Neural cell (in vitro differentiated cells): ENCODE results near the gene ZHX3. TPM values are rescaled to one million over a fixed set of nuclear protein-coding genes. Genes with fewer than 3 reads are reported as not detected.

Source experiments
- H2AFZ ChIP-seq: fragments of 200-600, 300-800 bp; sonication (generic), shearing (Covaris generic); 2 replicates; pipeline ENCODE4 v1.6.0; 2014; ENCODE audit warnings: low read depth, mild to moderate bottlenecking, antibody characterized with exemption, low read length, moderate library complexity
- H3F3A ChIP-seq: fragments of 200-600 bp; shearing (Covaris generic); 2 replicates; pipeline ENCODE4 v1.6.1; 2016; ENCODE audit warnings: mild to moderate bottlenecking, moderate library complexity, mixed read lengths, antibody characterized with exemption, low read length; ENCODE audit not compliant: insufficient read depth, poor library complexity, severe bottlenecking
- H3K27ac ChIP-seq: fragments of 200-600, 300-800 bp; sonication (generic), shearing (Covaris generic); 2 replicates; pipeline ENCODE4 v1.5.1; 2014; ENCODE audit warnings: mild to moderate bottlenecking, low read length, moderate library complexity
- H3K27me3 ChIP-seq: fragments of 300-800, 200-600 bp; sonication (generic), shearing (Covaris generic); 2 replicates; pipeline ENCODE4 v1.6.0; 2014; ENCODE audit warnings: mild to moderate bottlenecking, low read depth, low read length, moderate library complexity; ENCODE audit not compliant: insufficient read depth
- H3K36me3 ChIP-seq: fragments of 300-800, 200-600 bp; sonication (generic), shearing (Covaris generic); 2 replicates; pipeline ENCODE4 v1.5.1; 2014; ENCODE audit warnings: mild to moderate bottlenecking, antibody characterized with exemption, low read length, moderate library complexity; ENCODE audit not compliant: insufficient read depth
- H3K4me2 ChIP-seq: fragments of 300-800, 200-600 bp; sonication (generic), shearing (Covaris generic); 2 replicates; pipeline ENCODE4 v1.6.0; 2014; ENCODE audit warnings: mild to moderate bottlenecking, low read length
- H3K4me3 ChIP-seq: fragments of 300-800, 200-600 bp; sonication (generic), shearing (Covaris generic); 2 replicates; pipeline ENCODE4 v1.5.1; 2014; ENCODE audit warnings: mild to moderate bottlenecking, low read length, moderate library complexity
- H3K79me2 ChIP-seq: fragments of 200-600 bp; shearing (Covaris generic); replicated peaks from 2 replicates; pipeline ENCODE4 v1.6.0; 2014; ENCODE audit warnings: mild to moderate bottlenecking, low read length, moderate library complexity; ENCODE audit not compliant: insufficient read depth
- H3K9ac ChIP-seq: fragments of 300-800, 200-600 bp; sonication (generic), shearing (Covaris generic); 2 replicates; pipeline ENCODE4 v1.6.1; 2016; ENCODE audit warnings: mild to moderate bottlenecking, low read length, mixed read lengths
- H3K9me2 ChIP-seq: fragments of 200-600 bp; shearing (Covaris generic); 2 replicates; pipeline ENCODE4 v1.6.1; 2016; ENCODE audit warnings: mild to moderate bottlenecking, low read length, mixed read lengths; ENCODE audit not compliant: insufficient read depth
- H3K9me3 ChIP-seq: fragments of 200-600, 300-800 bp; sonication (generic), shearing (Covaris generic); 2 replicates; pipeline ENCODE4 v1.6.1; 2016; ENCODE audit warnings: mild to moderate bottlenecking, mixed run types, low read length, moderate library complexity, mixed read lengths
- H4K20me1 ChIP-seq: fragments of 200-600 bp; shearing (Covaris generic); 2 replicates; pipeline ENCODE4 v1.6.1; 2016; ENCODE audit warnings: mild to moderate bottlenecking, mixed run types; ENCODE audit not compliant: insufficient read depth
- EP300 ChIP-seq: fragments of 450-650 bp; conservative IDR thresholded peaks from 2 replicates; pipeline ENCODE4 v1.6.1; 2014; ENCODE audit warnings: antibody characterized with exemption, mild to moderate bottlenecking, moderate library complexity; ENCODE audit not compliant: poor library complexity, severe bottlenecking
- EZH2 ChIP-seq: fragments of 200-600, 300-800 bp; shearing (Covaris generic), sonication (generic); IDR thresholded peaks from 2 replicates; pipeline ENCODE4 v1.6.1; 2014; ENCODE audit warnings: antibody characterized with exemption, low read length, borderline replicate concordance, mild to moderate bottlenecking; ENCODE audit not compliant: insufficient read depth, poor library complexity, severe bottlenecking
- MXI1 ChIP-seq: fragments of 450-650 bp; conservative IDR thresholded peaks from 2 replicates; pipeline ENCODE4 v1.6.1; 2014; ENCODE audit warnings: antibody characterized with exemption, mild to moderate bottlenecking; ENCODE audit not compliant: poor library complexity, severe bottlenecking
- POLR2AphosphoS5 ChIP-seq: IDR thresholded peaks from 2 replicates; pipeline ENCODE4 v1.6.1; 2012
- RAD21 ChIP-seq: fragments of 450-650 bp; conservative IDR thresholded peaks from 2 replicates; pipeline ENCODE4 v1.6.1; 2014; ENCODE audit warnings: antibody characterized with exemption, mild to moderate bottlenecking, moderate library complexity
- TAF1 ChIP-seq: IDR thresholded peaks from 2 replicates; pipeline ENCODE4 v1.6.1; 2012; ENCODE audit warnings: low read depth
- polyA plus RNA-seq: library from polyadenylated mRNA; depleted of rRNA; stranded (reverse); fragments of >200 nt; gene quantifications from 2 replicates; pipeline ENCODE4 v1.2.3, GENCODE V29; 2014
- TF ChIP-seq, protein P1 (sequence below): fragments of 450-650 bp; IDR thresholded peaks from 2 replicates; pipeline ENCODE4 v1.5.1; 2014; ENCODE audit warnings: antibody characterized with exemption, mild to moderate bottlenecking, moderate library complexity; ENCODE audit not compliant: poor library complexity, severe bottlenecking
- TF ChIP-seq, protein P2 (sequence below): IDR thresholded peaks from 2 replicates; pipeline ENCODE4 v1.6.1; 2012; ENCODE audit warnings: borderline replicate concordance

ZHX3 gene
- polyA plus RNA-seq, 1 donor from 2014 or later, result 10.3 TPM

DNA sequence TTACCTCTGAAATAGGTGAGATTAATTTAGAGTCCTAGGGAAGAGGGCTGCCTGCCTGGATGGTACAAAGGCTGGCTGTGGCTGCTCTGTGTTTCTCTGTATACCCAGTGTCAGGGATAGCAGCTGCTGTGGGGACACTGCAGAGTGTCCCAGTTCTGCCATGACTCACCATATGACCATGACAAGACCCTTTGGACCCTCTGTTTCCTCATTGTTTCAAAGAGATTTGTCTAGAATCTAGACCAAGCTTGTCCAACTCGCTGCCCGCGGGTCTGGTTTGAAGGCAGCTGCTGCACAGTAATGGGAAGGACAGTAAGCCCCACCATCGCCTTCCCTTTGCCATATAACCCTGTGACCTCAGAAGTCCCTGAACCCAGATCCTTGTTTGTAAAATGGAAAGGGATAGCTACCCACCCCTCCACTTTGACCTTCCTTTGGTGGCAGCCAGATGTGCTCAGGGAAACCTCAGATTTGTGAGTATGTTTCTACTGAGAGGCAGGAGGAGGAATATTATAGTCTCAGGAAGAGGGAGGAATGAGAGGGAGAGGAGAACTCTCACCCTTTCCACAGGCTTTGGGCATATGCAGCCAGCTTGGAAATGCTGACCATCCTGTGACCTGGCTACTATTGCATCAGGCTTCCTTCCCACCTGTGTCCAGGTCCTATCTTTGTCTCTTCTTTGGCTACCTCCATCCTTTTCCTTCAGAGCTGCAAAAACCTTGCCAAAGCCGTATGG lies 166.2 kb downstream of the ZHX3 start:
- Histone ChIP-seq H4K20me1 (peaks cover 26% of the 10 kb centered on the region), H2AFZ (no peak overlapping the region), H3K79me2 (peaks cover 96% of the 10 kb centered on the region), H3F3A (no peaks in the 10 kb centered on the region), H3K4me2 (no peak overlapping the region), H3K36me3 (no peaks in the 10 kb centered on the region), H3K9me2 (no peaks in the 10 kb centered on the region), H3K9me3 (no peaks in the 10 kb centered on the region), H3K27me3 (no peaks in the 10 kb centered on the region), H3K9ac (no peak overlapping the region), H3K4me3 (no peak overlapping the region), H3K27ac (no peak overlapping the region)
- TF ChIP-seq, protein P1, sequence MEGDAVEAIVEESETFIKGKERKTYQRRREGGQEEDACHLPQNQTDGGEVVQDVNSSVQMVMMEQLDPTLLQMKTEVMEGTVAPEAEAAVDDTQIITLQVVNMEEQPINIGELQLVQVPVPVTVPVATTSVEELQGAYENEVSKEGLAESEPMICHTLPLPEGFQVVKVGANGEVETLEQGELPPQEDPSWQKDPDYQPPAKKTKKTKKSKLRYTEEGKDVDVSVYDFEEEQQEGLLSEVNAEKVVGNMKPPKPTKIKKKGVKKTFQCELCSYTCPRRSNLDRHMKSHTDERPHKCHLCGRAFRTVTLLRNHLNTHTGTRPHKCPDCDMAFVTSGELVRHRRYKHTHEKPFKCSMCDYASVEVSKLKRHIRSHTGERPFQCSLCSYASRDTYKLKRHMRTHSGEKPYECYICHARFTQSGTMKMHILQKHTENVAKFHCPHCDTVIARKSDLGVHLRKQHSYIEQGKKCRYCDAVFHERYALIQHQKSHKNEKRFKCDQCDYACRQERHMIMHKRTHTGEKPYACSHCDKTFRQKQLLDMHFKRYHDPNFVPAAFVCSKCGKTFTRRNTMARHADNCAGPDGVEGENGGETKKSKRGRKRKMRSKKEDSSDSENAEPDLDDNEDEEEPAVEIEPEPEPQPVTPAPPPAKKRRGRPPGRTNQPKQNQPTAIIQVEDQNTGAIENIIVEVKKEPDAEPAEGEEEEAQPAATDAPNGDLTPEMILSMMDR, result no peak
- TF ChIP-seq EP300, result no peak
- TF ChIP-seq TAF1, result no peak
- no peak for TF ChIP-seq POLR2AphosphoS5
- TF ChIP-seq, protein P2, sequence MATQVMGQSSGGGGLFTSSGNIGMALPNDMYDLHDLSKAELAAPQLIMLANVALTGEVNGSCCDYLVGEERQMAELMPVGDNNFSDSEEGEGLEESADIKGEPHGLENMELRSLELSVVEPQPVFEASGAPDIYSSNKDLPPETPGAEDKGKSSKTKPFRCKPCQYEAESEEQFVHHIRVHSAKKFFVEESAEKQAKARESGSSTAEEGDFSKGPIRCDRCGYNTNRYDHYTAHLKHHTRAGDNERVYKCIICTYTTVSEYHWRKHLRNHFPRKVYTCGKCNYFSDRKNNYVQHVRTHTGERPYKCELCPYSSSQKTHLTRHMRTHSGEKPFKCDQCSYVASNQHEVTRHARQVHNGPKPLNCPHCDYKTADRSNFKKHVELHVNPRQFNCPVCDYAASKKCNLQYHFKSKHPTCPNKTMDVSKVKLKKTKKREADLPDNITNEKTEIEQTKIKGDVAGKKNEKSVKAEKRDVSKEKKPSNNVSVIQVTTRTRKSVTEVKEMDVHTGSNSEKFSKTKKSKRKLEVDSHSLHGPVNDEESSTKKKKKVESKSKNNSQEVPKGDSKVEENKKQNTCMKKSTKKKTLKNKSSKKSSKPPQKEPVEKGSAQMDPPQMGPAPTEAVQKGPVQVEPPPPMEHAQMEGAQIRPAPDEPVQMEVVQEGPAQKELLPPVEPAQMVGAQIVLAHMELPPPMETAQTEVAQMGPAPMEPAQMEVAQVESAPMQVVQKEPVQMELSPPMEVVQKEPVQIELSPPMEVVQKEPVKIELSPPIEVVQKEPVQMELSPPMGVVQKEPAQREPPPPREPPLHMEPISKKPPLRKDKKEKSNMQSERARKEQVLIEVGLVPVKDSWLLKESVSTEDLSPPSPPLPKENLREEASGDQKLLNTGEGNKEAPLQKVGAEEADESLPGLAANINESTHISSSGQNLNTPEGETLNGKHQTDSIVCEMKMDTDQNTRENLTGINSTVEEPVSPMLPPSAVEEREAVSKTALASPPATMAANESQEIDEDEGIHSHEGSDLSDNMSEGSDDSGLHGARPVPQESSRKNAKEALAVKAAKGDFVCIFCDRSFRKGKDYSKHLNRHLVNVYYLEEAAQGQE, result no peak
- no peak for TF ChIP-seq EZH2
- no peak for TF ChIP-seq RAD21
- TF ChIP-seq MXI1, result no peak

DNA sequence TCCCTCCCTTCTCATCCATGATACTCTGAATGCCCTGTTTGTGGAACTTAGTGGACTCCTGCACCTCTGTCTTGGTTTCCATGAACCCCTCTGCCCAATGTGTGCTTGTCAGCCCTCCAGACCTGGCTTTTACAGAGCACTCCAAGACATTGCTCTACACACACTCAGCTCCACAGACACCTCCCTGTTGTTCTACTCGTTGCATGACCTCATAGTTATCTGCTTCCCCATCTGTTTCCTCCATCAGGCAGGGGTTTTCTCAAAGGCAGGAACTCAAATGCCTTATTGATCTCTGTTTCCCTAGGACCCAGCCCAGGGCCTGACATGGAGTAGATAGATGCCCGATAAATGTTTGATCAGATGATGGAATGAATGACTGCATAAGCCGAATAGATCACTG lies 166.9 kb downstream of the ZHX3 start:
- Histone ChIP-seq H3K9me3 (no peaks in the 10 kb centered on the region), H3K27me3 (no peaks in the 10 kb centered on the region), H3K36me3 (no peaks in the 10 kb centered on the region), H3K27ac (no peak overlapping the region), H4K20me1 (peaks cover 33% of the 10 kb centered on the region), H3K9ac (no peak overlapping the region), H3K9me2 (no peaks in the 10 kb centered on the region), H2AFZ (no peak overlapping the region), H3K4me3 (no peak overlapping the region), H3F3A (no peaks in the 10 kb centered on the region), H3K79me2 (peaks cover 97% of the 10 kb centered on the region), H3K4me2 (no peak overlapping the region)
- no peak for TF ChIP-seq EZH2
- TF ChIP-seq, protein P1, result no peak
- TF ChIP-seq EP300, result no peak
- TF ChIP-seq, protein P2, result no peak
- no peak for TF ChIP-seq TAF1
- TF ChIP-seq MXI1, result no peak
